Lower leg skin (tissue), 4 donors: ENCODE data around the gene FHOD3. TPM values are rescaled to one million over a fixed set of nuclear protein-coding genes. Genes with fewer than 3 reads are reported as not detected.

Source experiments
- DNase-seq, 2 donors: peaks; one replicate each; pipeline ENCODE4 v3.0.0-alpha.2; 2019; ENCODE audit warnings: low spot score in 2 of 2
- H3K4me3 ChIP-seq: fragments of 200-600 bp; sonication (generic); 2 replicates; pipeline ENCODE4 v1.5.1; 2017; ENCODE audit warnings: mild to moderate bottlenecking, low read depth; ENCODE audit not compliant: poor library complexity, severe bottlenecking
- POLR2A ChIP-seq, 2 donors: fragments of 450-650 bp; IDR thresholded peaks; one replicate each; pipeline ENCODE4 v1.6.1; 2016 to 2017; ENCODE audit warnings: antibody characterized with exemption in 2 of 2, mild to moderate bottlenecking in 1 of 2, moderate library complexity in 1 of 2
- WGBS, 2 donors: methylation state at CpG; one replicate each; pipeline ENCODE4 v1.1.5; 2018; 5-methylcytosine and 5-hydroxymethylcytosine counted together
- intact Hi-C: fragments of 100-400 bp; cut with DNase I; formaldehyde crosslinking; loops from one replicate; pipeline ENCODE4 v1.15.0; 2023; ENCODE audit warnings: low total_unique reads
- total RNA-seq, 4 donors: library from RNA; depleted of rRNA; stranded (reverse); fragments of >200 nt; gene quantifications; one replicate each; pipeline ENCODE4 v1.1.0, GENCODE V29; 2016
- TF ChIP-seq, protein P1 (sequence below), 3 donors: fragments of 450-650 bp; IDR thresholded peaks; one replicate each; pipeline ENCODE4 v1.5.1; 2016; ENCODE audit warnings: antibody characterized with exemption in 3 of 3, mild to moderate bottlenecking in 3 of 3, moderate library complexity in 2 of 3

FHOD3 gene
- total RNA-seq, 4 donors from 2014 or later = 5.3 to 15.1 (median 7.8) TPM

DNA sequence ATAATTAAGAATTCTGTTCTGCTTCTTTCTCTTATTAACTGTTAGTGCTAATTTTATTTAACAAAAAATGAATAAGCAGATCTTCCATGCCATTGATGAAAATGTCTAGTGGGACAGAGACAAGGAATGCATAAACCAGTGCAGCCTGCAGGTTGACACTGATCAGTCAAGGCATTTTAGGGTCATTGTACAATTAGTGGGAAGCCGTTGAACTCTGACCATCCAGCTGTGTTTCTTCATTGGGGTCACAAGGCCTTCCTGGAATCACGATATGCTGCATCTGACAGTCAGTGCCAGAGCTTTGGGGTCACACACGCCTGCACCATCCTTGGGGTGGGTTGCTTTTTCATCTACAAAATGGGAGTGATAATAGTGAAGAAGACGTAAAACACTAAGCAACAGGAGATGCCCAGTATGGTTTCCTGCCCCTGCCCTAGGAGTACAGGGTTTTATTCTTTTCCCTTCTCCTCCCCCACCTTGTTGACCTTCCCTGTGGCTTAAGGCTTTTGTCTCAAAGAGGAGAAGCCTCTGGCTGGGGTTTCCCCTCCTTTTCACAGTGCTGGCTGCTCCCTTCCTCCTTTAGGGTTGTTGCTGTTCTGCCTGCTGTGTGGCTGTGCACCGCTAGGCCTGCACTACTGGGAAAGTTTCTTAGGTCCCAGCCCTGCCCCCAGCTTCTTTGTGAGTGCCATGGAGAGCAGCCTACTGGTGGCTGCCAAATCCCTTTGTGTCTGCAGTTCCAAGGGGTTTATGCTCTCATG, 285.7 kb downstream of the FHOD3 start:
- DNase-seq = no peak
- intact Hi-C loops = no loop called here
- TF ChIP-seq, protein P1, sequence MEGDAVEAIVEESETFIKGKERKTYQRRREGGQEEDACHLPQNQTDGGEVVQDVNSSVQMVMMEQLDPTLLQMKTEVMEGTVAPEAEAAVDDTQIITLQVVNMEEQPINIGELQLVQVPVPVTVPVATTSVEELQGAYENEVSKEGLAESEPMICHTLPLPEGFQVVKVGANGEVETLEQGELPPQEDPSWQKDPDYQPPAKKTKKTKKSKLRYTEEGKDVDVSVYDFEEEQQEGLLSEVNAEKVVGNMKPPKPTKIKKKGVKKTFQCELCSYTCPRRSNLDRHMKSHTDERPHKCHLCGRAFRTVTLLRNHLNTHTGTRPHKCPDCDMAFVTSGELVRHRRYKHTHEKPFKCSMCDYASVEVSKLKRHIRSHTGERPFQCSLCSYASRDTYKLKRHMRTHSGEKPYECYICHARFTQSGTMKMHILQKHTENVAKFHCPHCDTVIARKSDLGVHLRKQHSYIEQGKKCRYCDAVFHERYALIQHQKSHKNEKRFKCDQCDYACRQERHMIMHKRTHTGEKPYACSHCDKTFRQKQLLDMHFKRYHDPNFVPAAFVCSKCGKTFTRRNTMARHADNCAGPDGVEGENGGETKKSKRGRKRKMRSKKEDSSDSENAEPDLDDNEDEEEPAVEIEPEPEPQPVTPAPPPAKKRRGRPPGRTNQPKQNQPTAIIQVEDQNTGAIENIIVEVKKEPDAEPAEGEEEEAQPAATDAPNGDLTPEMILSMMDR (IDR thresholded peaks at IDR 0.05) = no peak
- TF ChIP-seq POLR2A (IDR thresholded peaks at IDR 0.05) = no peak
- H3K4me3 ChIP-seq = no peak overlapping the region
- 69 to 79% methylated on average over 5 of the region's 5 CpGs for WGBS, 2 donors

DNA sequence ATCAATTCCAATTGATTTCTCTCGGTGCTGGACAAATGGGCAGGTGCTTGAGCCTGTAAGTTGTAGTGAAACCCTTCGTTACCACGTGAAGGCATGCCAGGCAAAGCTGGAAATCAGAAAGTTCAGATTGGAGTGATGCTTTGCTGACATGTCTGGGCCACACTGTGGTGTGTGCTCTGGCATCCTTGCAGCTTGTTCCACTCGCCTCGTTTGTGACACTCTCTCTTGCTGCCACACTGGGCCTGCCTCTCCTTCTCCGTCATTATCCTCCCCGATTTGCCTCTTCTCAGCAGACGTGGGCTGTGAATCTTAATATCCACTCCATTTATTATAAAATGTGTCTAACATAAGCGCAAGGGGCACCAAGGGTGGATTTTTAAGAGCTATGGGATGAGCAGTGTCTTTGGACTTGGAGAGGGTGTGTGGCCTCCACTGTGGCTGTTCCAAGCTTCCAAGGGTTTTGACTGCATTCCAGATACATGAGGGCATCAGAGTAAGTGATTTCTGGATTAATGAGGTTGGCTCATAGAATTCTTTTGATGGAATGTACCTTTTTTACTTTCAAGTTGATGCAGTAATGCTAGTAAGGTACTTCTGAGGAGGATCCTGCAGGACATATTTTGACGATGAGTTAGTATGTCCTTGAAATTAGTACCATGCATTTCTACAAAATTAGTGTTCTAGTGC, 292.5 kb downstream of the FHOD3 start:
- intact Hi-C loops = no loop called here
- no peak overlapping the region for H3K4me3 ChIP-seq
- no peak for DNase-seq
- TF ChIP-seq POLR2A (IDR thresholded peaks at IDR 0.05) = no peak
- TF ChIP-seq, protein P1 (IDR thresholded peaks at IDR 0.05) = no peak
- 51 to 54% methylated on average over 10 of the region's 10 CpGs for WGBS, 2 donors

DNA sequence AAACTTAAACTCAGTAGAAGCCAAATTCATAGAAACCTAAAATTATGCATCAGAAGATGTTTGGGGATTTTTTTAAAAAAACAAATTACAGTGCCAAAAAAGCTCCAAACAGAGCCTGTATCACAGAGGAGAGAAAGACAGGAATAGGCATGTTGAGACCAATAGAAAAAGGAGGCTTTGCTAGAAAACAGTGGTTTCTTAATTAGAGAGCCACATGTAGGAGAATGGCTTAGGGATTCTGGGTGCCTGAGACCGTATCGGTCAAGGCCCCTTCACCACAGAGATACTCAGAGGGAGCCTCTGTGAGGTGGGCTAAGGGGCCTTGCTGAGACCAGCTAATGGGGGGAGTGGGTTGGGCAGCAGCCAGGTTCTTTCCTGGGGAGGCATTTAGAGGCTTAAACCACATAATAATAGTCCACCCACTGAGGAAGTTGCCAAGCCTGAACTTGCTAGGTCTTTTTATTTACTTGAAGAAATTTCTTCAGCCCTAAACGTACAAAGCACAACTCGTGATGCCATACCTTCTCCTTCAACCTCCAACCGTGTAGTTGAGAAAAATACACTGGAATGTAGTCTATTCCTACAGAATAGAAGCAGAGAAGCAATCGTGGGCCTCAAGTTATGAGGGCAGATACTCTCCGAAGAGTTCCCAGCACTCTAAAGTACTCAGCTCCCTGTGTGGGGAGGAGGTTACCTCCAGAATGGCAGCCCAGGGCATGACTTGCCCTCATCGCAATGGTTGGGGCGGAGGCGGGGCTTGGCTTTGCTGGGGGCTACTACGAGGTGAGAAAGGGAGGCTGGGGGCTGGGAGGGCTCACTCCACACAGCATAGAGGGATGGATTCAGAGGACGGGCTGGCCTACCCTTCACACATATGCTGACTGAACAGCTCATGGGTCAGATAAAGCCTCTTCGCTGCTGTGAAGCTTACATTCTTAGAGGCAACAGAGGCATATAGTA, 293.4 kb downstream of the FHOD3 start:
- intact Hi-C loops = no loop called here
- no peak for DNase-seq
- 69 to 73% methylated on average over 13 of the region's 13 CpGs for WGBS, 2 donors
- no peak overlapping the region for H3K4me3 ChIP-seq
- no peak for TF ChIP-seq POLR2A (IDR thresholded peaks at IDR 0.05)
- TF ChIP-seq, protein P1 (IDR thresholded peaks at IDR 0.05) = no peak

DNA sequence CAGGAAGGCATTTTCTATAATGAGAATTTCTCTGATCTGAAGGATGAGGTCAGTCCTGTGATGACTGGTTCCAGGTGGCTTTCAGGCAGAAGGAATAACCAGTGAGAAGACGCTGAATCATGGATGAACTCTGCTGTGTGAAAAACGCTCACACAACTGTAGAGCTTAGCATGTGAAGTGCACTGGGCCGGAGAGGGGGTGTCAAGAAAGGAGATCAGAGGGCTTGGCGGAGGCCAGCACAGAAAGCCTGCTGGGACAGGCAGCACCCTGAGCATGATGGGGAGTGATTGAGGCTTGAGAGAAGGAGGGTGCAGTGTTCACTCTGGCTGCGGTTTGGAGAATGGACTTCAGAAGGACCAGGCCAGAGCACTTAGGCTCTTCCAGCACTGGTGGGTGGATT, 294.8 kb downstream of the FHOD3 start:
- DNase-seq = no peak
- 84 to 87% methylated on average over 5 of the region's 5 CpGs for WGBS, 2 donors
- H3K4me3 ChIP-seq = no peak overlapping the region
- intact Hi-C loops = no loop called here
- TF ChIP-seq POLR2A (IDR thresholded peaks at IDR 0.05) = no peak
- TF ChIP-seq, protein P1 (IDR thresholded peaks at IDR 0.05) = no peak

DNA sequence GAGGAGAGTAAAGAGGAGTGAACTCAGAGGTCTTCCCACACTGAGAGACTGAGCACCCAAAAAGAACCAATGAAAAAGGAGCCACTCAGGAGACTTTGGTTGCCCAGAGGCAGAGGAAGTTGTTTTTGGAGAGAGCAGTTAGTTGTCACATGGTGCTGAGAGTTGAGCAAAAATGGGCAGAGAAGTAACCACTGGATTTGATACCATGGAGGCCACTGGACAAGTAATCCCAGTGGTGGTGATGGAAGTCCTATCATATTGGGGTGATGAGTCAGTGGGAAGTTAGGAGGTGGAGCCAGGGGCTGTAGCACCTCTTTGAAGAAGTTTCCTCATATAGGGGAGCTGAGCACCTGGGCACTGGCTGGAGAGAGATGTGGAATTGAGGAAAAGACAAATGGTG, 295.5 kb downstream of the FHOD3 start:
- H3K4me3 ChIP-seq = no peak overlapping the region
- intact Hi-C loops = no loop called here
- no peak for DNase-seq
- TF ChIP-seq, protein P1 (IDR thresholded peaks at IDR 0.05) = no peak
- no peak for TF ChIP-seq POLR2A (IDR thresholded peaks at IDR 0.05)
